ENCODE results near the gene CHFR.
A peak's percentile ranks its signal among the peaks of the same experiment; 100 is the strongest.
"Not testable (repeated sequence)": the region's sequence is repeated elsewhere in the genome, so short reads cannot be mapped to it uniquely, and the experiment has no call there.

CHFR gene

DNA sequence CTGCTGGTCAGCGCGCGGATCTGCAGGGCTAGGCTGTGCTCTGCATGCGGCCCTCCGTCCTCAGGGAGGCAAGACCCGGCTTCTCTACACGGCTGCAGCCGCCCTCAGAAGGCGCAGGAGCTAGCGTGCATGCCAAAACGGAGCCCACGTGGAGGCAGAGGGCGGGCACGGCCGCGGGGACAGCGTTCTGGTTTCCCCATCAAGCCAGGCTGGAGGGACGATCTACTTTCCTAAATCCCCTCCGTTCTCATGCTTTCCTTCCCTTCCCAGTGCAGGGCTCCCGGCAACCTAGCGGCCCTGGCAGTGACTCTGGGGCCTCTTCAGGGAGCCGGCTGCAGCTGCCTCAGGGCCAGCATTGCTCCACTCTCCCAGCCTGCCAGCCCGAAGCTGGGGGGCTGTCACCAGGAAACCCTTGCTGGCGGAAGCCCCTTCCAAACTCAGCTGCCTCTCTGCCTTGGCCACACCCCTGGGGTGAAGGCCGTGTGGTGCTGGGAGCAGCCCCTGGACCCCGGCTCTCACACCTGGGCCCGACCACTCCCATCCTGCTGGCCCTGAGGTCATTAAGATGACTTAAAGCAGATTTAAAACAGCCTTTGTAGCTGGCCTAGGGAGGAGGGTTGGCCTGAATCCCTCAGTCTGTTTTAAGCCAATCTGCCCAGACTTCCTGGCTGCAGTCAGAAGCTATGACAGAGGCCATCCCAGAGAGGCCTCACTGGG is 49.6 kb downstream of the CHFR start:
- TF ChIP-seq, protein P1, sequence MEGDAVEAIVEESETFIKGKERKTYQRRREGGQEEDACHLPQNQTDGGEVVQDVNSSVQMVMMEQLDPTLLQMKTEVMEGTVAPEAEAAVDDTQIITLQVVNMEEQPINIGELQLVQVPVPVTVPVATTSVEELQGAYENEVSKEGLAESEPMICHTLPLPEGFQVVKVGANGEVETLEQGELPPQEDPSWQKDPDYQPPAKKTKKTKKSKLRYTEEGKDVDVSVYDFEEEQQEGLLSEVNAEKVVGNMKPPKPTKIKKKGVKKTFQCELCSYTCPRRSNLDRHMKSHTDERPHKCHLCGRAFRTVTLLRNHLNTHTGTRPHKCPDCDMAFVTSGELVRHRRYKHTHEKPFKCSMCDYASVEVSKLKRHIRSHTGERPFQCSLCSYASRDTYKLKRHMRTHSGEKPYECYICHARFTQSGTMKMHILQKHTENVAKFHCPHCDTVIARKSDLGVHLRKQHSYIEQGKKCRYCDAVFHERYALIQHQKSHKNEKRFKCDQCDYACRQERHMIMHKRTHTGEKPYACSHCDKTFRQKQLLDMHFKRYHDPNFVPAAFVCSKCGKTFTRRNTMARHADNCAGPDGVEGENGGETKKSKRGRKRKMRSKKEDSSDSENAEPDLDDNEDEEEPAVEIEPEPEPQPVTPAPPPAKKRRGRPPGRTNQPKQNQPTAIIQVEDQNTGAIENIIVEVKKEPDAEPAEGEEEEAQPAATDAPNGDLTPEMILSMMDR (conservative IDR thresholded peaks at IDR 0.05; ENCODE audit: low read length) = no peak
- DNase-seq (ENCODE audit: low read depth) = peak; percentile 31
- no peak overlapping the region for H3K4me3 ChIP-seq (ENCODE audit: low read length)

DNA sequence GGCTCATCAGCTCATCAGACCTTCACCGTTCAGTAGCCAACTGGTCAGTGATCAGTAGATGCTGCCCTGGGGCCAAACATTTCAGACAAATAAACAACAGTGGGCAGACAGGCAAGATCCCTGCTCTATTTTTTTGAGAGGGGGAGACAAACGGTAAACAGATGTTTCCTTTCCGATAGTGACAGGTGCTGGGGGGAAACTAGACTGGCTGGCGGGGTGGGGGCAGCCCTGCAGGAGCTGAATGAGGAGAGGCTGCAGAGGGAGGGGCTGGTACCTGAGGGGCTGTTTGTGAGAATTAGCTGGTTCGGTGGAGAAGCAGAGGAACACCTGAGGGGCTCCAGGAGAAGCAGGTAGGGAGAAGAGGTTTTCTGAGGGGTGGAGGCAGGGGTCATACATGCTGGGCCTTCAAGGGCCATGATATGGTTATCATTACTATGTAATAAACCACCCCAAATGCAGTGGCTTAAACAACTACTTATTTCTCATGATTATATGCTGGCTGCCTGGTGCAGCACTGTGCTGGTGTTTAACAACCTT is 50.5 kb downstream of the CHFR start:
- TF ChIP-seq, protein P1 (conservative IDR thresholded peaks at IDR 0.05; ENCODE audit: low read length) = no peak
- H3K4me3 ChIP-seq (ENCODE audit: low read length) = no peak overlapping the region
- DNase-seq (ENCODE audit: low read depth) = no peak

DNA sequence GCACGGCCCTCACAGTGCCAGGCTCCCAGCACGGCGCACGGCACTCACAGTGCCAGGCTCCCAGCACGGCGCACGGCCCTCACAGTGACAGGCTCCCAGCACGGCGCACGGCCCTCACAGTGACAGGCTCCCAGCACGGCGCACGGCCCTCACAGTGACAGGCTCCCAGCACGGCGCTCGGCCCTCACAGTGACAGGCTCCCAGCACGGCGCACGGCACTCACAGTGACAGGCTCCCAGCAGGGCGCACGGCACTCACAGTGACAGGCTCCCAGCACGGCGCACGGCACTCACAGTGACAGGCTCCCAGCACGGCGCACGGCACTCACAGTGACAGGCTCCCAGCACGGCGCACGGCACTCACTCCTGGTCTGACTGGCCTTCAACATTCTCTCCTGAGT is 51.2 kb downstream of the CHFR start:
- not testable (repeated sequence) for H3K4me3 ChIP-seq (ENCODE audit: low read length)

GRCh38 chr12:132835076-132836025 is 52.1 kb downstream of the CHFR start:
- TF ChIP-seq, protein P1 (conservative IDR thresholded peaks at IDR 0.05; ENCODE audit: low read length) = no peak
- no peak overlapping the region for H3K4me3 ChIP-seq (ENCODE audit: low read length)
- DNase-seq (ENCODE audit: low read depth) = no peak

More for the DNA sequence above, 51.2 kb downstream of the CHFR start:
- DNase-seq (ENCODE audit: low read depth) = not testable (repeated sequence)

DNA sequence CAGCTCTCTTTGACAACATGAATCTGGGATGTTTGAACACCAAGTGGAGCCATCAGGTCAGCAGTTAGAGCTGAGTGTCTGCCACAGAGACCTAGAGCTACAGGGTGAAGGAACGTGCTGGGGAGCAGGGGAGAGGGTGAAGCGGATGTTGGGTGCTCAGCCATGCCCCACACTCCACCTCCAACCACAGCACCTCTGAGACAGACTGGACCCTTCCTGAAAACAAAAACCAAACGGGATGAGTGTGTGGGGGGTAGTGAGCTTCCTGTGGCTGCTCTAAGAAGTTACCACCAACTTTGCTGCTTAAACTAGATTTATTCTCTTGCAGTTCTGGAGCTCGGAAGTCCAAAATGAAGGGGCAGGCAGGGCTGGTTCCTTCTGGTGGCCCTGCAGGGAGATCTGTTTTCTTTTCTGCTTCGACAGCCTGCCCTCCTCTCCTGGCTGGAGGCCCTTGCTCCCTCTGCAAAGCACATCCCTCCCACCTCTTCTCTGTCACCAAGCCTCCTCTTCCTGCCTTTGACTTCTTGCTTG is 53.2 kb downstream of the CHFR start:
- DNase-seq (ENCODE audit: low read depth) = no peak

DNA sequence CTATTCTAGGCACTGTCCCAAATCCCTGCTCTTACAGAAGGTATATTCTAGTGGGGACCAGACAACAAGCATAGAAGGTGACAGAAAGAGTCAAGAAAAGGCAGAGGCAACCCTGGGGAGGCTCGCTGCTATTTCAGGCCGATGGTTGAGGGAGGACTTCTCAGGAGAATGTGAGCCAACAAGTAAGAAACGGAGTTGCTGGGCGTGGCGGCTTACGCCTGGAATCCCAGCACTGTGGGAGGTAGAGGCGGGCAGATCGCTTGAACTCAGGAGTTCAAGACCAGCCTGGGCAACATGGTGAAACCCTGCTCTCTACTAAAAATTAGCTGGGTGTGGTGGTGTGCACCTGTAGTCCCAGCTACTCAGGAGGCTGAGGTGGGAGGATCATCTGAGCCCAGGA is 54.1 kb downstream of the CHFR start:
- TF ChIP-seq, protein P1 (conservative IDR thresholded peaks at IDR 0.05; ENCODE audit: low read length) = no peak
- no peak overlapping the region for H3K4me3 ChIP-seq (ENCODE audit: low read length)
- no peak for DNase-seq (ENCODE audit: low read depth)

More for the DNA sequence above, 53.2 kb downstream of the CHFR start:
- TF ChIP-seq, protein P1 (conservative IDR thresholded peaks at IDR 0.05; ENCODE audit: low read length) = no peak
- H3K4me3 ChIP-seq (ENCODE audit: low read length) = no peak overlapping the region

GRCh38 chr12:132831771-132832170 is 55.6 kb downstream of the CHFR start:
- no peak for DNase-seq (ENCODE audit: low read depth)
- TF ChIP-seq, protein P1 (conservative IDR thresholded peaks at IDR 0.05; ENCODE audit: low read length) = no peak
- H3K4me3 ChIP-seq (ENCODE audit: low read length) = no peak overlapping the region

Measured in AG10803 (cell line).